ENCODE data around the gene C3orf49.

DNA sequence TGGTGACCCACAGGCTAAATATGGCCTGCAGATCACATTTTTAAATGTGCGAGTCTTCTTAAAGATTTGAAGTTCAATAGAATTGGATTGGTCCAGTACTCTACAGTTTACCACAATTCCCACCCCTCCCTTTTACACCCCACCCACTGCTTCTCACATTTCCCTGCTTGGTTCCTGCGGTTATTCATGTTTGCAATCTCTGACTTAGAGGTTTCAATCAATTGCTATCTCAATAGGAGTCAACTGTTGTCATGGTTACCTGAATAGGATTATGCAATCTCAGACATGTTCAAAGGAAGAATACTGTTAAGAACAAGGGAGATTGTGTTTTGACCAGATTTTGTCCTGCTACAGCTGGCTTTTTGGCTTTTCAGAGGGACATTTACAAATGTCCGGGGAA is 4.9 kb upstream of the C3orf49 start:
- TF ChIP-seq SIN3A (IDR thresholded peaks at IDR 0.05; ENCODE audit: borderline replicate concordance, low read depth, low read length), result no peak
- TF ChIP-seq MXI1 (IDR thresholded peaks at IDR 0.05; ENCODE audit: low read depth, low read length), result no peak
- no peak for TF ChIP-seq EP300 (IDR thresholded peaks at IDR 0.05; ENCODE audit: borderline replicate concordance in 1 of 2, low read depth in 1 of 2, low read length in 1 of 2)
- TF ChIP-seq SMC3 (IDR thresholded peaks at IDR 0.05; ENCODE audit: low read depth, low read length), result no peak
- TF ChIP-seq TAF1 (IDR thresholded peaks at IDR 0.05; ENCODE audit: borderline replicate concordance, low read depth, low read length), result no peak
- TF ChIP-seq, protein P1, sequence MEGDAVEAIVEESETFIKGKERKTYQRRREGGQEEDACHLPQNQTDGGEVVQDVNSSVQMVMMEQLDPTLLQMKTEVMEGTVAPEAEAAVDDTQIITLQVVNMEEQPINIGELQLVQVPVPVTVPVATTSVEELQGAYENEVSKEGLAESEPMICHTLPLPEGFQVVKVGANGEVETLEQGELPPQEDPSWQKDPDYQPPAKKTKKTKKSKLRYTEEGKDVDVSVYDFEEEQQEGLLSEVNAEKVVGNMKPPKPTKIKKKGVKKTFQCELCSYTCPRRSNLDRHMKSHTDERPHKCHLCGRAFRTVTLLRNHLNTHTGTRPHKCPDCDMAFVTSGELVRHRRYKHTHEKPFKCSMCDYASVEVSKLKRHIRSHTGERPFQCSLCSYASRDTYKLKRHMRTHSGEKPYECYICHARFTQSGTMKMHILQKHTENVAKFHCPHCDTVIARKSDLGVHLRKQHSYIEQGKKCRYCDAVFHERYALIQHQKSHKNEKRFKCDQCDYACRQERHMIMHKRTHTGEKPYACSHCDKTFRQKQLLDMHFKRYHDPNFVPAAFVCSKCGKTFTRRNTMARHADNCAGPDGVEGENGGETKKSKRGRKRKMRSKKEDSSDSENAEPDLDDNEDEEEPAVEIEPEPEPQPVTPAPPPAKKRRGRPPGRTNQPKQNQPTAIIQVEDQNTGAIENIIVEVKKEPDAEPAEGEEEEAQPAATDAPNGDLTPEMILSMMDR (IDR thresholded peaks at IDR 0.05), result no peak
- no peak for TF ChIP-seq RAD21 (IDR thresholded peaks at IDR 0.05; ENCODE audit: low read length)
- no peak for TF ChIP-seq TEAD4 (IDR thresholded peaks at IDR 0.05; ENCODE audit: borderline replicate concordance, insufficient read depth)
- TF ChIP-seq MEF2A (IDR thresholded peaks at IDR 0.05; ENCODE audit: borderline replicate concordance, low read depth), result no peak
- no peak for TF ChIP-seq YY1 (IDR thresholded peaks at IDR 0.05; ENCODE audit: low read depth)
- no peak for TF ChIP-seq RCOR1 (IDR thresholded peaks at IDR 0.05; ENCODE audit: low read length)
- TF ChIP-seq GATA2 (CRISPR knock-in tag; IDR thresholded peaks at IDR 0.05), result no peak
- TF ChIP-seq FOXM1 (IDR thresholded peaks at IDR 0.05; ENCODE audit: low read depth), result no peak

All from SK-N-SH (cell line).